ENCODE results near the gene ANKRD33B.

- TF ChIP-seq CTCF (IDR thresholded peaks at IDR 0.05): no peak
- no peak for TF ChIP-seq POLR2AphosphoS5 (IDR thresholded peaks at IDR 0.05)
Observed at GRCh38 chr5:10621832-10622231, 58.0 kb downstream of the ANKRD33B start.

All from upper lobe of left lung (tissue), 4 donors.